Bone marrow (tissue), 2 donors: Measurements from ENCODE around the gene RBX1.
"Not testable (repeated sequence)": the region's sequence is repeated elsewhere in the genome, so short reads cannot be mapped to it uniquely, and the experiment has no call there.

Experiments
- DNase-seq, 2 donors: peaks; one replicate each; lab custom pipeline; 2025; lab: John Stamatoyannopoulos, UW

Gene RBX1

GRCh38 chr22:40972587-40972986 lies 21.4 kb downstream of the RBX1 start:
- no peak for DNase-seq

- DNase-seq, result no peak
These were observed 22.0 kb downstream of the RBX1 start for GRCh38 chr22:40973144-40973543.

- no peak for DNase-seq
These were observed 24.2 kb downstream of the RBX1 start for GRCh38 chr22:40975366-40975765.

DNA sequence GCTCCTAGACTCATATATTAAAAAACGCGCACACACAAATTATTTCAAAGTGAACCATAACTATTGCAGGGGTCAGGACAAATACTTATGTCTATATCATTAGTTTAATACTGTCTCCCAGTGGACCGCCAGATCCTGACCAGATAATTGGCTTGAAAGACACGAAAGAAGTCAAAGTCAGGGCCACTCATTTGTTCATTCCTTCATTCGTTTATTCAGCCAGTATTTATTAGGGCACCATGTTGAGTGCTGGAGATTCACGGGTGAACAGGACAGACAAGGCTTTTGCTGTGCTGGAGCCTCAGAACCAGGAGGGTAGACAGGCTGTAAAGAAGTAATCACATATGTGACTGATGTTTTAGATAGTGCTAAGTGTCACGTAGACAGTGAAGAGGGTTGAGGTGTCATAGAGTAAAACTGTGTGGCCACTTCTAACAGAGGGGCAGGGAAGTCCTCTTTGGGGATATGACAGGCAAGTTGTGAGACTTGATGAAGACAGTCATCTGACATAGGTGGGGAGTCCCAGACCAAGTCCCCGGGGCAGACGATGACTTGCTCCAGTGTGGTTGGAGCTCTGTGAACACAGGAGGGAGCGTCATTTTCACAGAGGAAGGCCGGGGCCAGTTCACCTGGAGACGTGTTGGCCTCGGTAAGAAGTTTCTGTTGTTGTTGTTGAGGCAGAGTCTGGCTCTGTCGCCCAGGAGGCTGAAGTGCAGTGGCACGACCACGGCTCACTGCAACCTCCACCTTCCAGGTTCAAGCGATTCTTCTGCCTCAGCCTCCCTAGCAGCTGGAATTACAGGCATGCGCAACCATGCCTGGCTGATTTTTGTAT lies 25.9 kb downstream of the RBX1 start:
- no peak for DNase-seq

- no peak for DNase-seq
These were observed 28.0 kb downstream of the RBX1 start for GRCh38 chr22:40979198-40979597.

GRCh38 chr22:40979871-40980270 lies 28.7 kb downstream of the RBX1 start:
- no peak for DNase-seq

- DNase-seq, result no peak
These were observed 31.6 kb downstream of the RBX1 start for GRCh38 chr22:40982482-40983385.

DNA sequence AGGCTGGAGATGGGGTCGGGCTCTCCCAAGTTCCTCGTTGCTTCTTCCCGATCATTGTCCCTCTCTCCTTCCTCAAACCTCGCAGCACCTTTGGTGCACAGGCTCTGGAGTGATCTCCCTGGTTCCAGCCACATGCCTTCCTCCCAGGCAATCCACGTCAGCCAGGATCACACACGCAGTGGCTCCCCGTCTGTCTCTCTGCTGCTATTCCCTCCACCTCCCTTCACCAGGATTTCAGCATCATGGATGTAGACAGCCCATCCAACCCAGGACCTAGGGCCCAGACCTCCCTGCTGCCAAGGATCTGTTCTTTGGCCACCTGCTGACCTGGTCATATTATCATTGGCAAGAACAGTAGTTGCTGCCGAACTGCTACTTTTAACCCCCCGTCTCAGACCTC lies 40.1 kb downstream of the RBX1 start:
- no peak for DNase-seq

DNA sequence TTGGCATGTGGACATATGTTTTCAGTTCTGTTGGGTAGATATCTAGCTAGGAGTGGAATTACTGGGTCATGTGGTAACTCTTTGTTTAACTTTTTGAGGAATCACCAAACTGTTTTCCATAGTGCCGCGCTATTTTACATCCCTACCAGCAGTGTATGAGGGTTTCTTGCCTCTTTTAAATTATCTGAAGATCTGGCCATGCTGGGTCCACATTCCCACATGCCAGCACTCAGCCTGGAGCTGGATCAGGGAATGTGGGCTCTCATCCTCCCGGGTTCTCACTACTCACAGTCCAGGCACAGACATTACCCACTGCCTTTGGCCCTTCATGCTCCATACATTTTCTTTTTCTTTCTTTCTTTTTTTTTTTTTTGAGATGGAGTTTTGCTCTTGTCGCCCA lies 44.6 kb downstream of the RBX1 start:
- no peak for DNase-seq

DNA sequence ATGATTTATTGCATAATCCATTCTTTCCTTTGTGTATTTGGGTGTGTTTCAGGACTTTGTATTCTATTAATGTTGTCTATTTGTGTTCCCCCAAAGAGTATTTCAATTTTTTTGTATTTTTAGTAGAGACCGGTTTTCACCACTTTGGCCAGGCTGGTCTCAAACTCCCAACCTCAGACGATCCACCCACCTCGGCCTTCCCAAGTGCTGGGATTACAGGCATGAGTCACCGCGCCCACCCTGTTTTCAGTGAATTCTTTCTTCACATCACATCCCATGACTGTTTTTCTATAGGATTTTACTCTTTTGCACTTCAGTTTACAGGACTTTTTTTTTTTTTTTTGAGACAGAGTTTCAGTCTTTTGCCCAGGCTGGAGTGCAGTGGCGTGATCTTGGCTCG lies 46.3 kb downstream of the RBX1 start:
- DNase-seq, result no peak

DNA sequence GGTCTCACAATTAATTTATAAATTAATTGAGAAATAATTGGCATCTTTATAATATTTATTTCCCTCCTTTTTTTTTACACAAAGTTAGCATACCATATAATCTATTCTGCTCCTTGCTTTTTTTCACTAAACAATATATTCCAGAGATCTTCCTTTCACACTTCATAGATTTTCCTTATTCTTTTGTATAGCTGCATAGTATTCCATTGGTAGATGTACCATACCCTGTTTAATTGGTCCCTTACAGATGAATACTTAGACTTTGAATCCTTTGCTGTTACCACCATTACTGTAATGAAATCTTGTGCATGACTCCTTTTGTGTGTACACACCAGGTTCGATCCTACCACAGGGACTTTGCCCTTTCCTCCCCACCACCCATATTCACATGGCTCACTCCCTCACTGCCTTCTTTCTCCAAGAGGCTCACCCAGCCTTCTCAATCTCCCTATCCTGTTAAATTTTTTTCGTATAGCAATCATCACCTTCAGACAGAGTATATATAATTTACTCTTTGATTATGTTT lies 48.9 kb downstream of the RBX1 start:
- DNase-seq, result no peak

DNA sequence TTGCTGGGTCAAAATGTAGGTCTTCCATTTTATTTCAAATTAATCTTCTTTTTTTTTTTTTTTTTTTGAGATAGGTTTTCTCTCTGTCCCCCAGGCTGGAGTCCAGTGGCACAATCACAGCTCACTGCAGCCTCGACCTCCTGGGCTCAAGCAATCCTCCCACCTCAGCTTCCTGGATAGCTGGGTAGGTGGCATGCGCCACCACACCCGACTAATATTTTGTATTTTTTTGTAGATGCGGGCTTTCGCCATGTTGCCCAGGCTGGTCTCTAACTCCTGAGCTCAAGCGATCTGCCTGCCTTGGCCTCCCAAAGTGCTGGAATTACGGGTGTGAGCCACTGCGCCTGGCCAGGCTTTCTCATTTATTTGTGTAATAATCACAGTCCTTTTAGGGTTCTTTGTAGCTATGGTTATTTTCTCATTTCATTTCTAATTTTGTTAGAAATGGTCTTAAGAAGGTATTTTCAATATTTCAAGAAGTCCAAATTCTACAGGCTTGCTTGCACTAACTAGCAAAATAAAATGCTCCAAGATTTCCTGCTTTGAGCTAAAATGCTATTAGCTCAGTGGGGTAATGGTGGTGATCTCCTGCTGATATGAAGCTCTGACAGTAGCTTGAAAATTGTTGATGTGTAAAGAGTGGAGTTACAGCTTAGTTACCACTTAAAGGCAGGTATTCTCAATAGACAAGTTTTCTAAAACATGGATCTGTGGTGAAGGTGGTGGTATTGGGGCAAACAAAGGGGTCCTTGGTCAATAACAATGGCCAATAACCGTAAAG lies 50.0 kb downstream of the RBX1 start:
- DNase-seq, result no peak

DNA sequence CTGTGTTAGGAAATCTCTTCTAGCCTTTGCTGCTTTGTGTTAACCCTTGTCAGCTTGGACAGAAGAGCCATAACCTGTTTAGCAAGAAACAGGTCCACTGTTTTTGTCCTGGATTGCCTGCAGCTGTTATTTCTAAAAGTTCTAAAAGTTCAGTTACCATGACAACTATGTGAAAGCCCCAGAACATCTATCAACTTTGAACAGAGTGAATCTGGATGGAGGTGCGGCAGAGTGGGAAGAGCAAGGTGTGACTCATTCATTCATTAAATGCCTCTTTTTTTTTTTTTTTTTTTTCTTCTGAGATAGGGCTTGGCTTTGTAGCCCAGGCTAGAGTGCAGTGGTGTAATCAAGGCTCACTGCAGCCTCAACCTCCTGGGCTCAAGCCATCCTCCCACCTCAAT lies 50.5 kb downstream of the RBX1 start:
- no peak for DNase-seq

- not testable (repeated sequence) for DNase-seq
These were observed 51.2 kb downstream of the RBX1 start for GRCh38 chr22:41002386-41002785.

GRCh38 chr22:41003066-41003465 lies 51.9 kb downstream of the RBX1 start:
- DNase-seq, result no peak

- DNase-seq, result no peak
These were observed 52.8 kb downstream of the RBX1 start for GRCh38 chr22:41003976-41004375.

- no peak for DNase-seq
These were observed 58.2 kb downstream of the RBX1 start for GRCh38 chr22:41009222-41009948.

DNA sequence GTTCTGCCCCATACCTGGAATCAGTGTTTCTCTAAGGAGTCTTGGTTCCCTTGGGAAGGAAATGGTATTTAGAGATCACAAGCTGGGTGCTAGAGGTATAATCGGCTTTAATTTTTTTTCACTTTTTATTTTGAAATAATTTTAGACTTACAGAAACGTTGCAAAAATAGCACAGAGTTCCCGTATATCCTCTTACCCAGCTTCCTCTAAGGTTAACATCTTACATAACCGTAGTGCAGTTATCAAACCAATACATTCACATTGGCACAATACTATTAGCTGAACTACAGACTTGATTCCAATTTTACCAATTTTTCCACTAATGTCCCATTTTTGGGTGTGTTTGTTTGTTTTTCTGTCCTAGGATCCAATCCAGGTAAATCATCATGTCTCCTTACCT lies 63.8 kb downstream of the RBX1 start:
- no peak for DNase-seq

- DNase-seq, result no peak
These were observed 70.0 kb downstream of the RBX1 start for GRCh38 chr22:41021061-41021612.

DNA sequence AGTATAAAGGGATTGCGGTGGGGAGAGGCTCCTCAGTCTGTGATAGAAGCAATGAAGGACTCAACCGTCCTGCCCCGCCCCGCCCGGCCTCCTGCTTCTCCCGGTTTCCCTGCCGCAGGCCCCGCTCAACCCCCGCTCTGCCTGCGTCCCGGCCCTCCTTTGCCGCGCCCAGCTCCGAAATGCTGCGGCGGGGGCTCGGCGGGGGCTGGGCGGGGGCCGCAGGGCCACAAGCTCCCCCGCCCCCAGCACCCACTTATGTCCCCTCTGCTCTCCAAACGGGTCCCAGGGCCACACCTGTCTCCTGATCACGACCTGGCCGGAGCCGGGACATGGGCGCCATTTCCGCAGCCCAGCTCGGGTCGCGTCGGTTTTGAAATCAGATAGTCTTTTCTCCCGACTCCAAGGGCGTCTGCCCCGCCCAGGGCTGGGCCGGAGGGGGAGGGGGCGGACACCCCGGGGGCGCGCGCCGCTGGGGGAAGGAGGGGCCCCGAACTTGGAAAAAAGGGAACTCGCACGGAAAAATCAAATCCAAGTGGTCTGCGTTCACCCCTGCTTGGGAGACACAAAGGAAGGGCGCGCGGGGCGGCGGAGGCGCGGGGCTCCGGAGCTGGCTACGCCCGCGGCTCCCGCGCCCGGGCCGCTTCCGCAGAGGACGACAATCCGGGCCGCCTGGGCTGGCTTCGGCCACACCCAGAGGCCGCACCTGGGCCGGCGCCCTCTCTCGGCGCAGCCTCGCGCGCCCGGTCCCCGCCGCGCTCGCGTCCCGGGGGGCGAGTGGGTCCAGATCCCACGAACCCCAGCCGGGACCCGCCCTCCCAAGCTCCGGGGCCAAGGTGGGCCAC lies 70.7 kb downstream of the RBX1 start:
- peak; percentile 19 to 60 for DNase-seq
